Stimulated activated CD8-positive, alpha-beta memory T cell treated with anti-CD3 and anti-CD28 coated beads, Interleukin-4, amount 100 ng/mL, for 4 hours (primary cell): ENCODE measurements around the gene RELN.
"Not testable (repeated sequence)": the region's sequence is repeated elsewhere in the genome, so short reads cannot be mapped to it uniquely, and the experiment has no call there.

Experiments
- DNase-seq, 2 donors: peaks; one replicate each; pipeline ENCODE4 v3.0.0-alpha.2; 2020; ENCODE audit warnings: low read depth in 2 of 2, low spot score in 1 of 2

The RELN gene

DNA sequence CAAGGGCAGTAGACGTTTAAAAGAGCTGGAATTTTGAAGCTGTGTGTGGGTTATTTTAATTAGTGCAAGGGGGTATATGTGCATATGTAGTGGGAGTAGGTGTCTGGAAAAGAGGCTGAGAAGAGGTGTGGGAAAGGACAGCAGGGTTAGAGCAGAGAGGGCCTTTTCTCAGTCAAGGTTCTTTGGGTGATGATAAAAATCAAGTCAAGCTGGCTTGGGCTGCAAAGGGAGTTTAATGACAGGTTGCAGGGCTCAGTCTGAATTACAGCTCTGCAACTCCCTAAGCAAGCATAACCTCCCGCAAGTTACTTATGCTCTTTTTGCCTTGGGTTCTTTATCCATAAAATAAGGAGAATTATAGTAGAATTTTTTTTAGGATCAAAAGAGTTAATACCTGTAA is 83.5 kb downstream of the RELN start:
- DNase-seq: no peak

DNA sequence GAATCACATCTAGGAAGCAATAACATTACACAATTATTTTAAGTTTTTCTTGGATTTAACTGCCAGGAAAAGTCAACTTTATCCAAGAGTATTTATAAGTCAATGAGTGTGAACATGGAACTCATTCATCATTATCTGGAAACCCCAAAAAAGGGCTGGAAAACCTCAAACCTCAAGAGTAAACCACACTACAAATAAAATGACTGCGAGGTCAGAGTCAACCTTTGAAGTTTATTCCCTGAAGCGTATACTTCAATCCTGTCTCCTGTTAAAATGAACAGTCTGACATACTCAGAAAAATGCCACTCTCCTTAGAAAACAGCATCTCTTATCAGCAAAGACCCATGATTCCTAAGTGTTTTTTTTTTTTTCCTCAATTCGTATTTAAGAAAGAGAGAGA is 86.5 kb downstream of the RELN start:
- no peak for DNase-seq

GRCh38 chr7:103896826-103897225 is 92.6 kb downstream of the RELN start:
- DNase-seq: not testable (repeated sequence)

DNA sequence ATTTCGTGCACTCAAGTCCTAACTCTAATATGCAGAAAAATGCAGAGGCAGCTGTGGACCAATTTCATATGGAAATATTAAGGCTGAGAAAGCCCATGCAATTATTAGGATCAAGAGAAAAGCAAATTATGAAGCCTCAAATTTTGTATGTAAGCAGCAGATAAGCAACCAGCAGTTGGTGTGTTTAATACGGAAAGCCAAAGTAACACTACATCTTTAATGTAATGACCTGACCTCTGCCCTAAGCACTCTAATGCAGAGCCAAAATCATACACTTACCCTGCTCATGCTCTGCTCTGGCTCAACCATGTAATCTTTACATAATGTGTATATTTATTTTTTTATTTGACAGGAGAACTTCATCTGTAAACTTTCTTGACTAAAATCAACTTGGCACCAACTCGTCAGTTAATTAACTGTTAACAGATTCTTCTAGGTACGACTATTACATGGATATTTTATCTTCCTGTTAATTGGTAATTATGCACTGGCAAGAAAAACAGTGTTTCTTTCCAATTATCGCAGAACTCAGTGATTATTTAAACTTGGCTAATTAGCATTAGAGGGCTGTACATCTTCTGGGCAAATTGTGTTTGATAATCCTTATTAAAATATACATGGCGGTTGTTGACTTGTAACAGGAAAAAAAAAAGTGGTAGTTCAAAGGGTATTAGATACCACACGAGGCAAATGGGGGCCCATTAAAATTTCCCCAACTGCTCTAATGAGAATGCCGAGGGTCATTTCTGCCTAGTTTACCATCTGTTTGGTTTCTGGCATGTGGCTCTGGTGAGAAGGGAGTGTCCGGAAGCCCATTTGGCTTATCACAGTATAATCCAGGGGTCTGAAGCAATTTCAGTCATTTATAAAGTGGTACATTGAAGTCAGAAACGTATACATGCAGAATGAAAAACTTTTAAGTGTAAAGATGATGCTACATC is 94.5 kb downstream of the RELN start:
- DNase-seq: no peak

DNA sequence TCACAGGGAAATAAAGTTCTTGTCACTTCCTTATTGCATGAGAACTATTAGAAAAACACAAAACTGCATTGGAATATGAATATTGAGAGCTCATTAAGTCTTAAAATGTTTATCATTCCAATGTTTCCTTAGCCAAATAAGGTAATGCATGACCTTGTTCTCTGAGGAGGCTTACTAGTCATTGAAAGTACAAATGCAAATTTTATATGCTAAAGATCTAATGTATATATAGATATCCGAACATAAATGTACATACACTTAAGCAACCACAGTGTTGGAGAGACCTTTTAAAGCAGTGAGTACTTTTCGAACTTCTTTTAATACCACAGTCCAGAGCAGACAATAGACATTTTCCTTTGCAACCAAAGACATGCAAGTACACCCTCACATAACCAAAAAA is 96.1 kb downstream of the RELN start:
- no peak for DNase-seq

DNA sequence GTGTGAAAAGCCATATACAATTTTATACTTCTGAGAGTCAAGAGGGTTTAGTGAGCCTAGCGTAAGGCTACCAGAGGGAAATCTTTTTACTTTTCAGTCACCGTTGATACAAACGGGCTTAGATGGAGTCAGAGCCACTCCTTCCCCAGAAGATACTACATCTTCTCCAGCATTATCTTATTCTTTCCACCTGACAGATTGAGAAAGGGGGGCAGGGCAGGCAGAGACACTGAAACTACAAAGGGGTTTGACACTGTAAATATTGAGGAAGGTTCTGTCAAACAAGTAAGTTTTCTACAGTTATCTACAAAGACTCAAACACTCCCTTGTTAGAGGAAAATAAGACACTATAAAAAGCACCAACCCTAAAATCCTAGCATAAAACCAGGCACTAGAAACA is 100.0 kb downstream of the RELN start:
- no peak for DNase-seq

- no peak for DNase-seq
These were observed 100.8 kb downstream of the RELN start for GRCh38 chr7:103888603-103889153.

GRCh38 chr7:103887853-103888602 is 101.4 kb downstream of the RELN start:
- DNase-seq: no peak

DNA sequence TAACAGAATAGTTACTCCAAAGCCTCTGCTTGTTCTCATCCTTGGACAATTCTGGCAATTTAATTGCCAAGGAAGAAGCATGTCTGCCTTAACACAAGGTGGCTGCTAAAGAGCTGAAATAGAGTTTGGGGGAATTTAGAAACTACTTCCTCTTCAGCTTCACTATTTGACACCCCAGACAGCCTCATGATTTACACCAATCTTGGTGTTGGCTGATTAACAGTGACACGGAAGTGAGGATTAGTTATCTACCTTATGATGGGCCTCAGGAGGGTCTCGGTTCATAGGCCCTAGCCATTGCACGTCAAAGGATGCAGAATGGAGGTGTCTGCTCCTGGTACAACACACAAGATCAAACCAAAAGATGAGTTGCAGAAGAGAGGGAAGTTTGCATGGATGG is 102.4 kb downstream of the RELN start:
- no peak for DNase-seq

DNA sequence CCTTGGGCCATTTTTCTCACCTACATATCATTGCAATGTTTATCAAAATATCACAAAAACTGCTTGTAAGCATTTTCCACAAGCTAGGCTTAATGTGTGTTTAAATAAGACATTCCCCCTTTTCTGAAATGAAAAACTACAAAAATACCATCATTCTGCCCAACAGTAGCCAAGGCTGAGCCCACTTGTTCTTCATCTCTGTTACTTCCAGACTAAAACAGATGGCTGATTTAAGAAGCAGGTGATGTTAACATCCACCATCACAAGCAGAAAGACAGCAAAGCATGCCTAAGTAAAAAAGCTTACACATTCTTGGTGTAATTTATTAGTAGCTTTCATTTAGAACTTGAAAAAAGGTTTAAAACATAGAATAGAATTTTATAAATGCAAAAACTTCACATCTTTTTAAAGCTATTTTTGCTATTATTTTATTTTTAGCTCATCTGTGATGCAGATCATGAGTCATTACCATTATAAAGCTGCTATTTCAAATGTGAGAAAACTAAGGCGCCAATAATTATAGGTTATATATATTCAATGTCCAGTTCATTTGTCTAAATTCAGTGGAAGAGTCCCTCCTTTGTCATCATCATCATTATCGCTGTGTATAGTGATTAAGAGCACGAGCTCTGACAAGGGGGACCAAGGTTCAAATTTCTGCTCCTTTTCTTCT is 109.4 kb downstream of the RELN start:
- no peak for DNase-seq

DNA sequence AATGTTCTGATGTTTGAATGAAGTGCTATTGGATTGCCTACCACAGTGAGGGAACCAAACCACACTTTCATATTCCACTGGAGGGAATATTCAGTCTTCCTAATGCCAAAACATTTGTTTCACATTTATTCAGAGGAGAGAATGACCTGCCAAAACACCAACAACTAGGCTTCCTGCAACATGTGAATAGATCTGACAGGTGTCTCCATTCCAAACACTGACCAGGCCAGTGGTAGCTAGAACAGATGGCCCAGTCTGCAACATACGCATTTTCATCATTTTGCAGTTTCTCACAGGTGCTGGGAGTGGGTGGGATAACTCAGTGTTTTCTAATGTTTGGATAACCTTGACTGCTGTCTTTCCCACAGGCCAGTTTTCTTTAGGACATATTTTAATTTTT is 110.0 kb downstream of the RELN start:
- DNase-seq: no peak

DNA sequence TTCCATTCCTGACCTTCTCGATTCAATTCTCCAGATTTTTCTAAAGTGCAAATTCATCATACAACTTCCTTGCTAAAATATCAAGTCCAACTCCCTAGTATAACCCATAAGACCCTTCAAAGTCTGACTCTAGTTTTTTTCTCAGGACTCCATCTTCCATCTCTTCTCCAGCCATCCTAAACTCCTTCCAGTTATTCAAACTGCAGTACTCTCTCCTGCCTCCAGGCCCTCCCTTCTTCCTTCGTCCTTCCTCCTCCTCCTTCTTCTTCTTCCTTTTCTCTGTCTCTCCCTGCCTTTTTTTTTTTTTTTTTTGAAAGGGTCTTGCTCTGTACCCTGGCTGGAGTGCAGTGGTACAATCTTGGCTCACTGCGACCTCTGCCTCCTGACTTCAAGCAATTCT is 111.9 kb downstream of the RELN start:
- no peak for DNase-seq

- no peak for DNase-seq
These were observed 113.7 kb downstream of the RELN start for GRCh38 chr7:103875718-103876117.

DNA sequence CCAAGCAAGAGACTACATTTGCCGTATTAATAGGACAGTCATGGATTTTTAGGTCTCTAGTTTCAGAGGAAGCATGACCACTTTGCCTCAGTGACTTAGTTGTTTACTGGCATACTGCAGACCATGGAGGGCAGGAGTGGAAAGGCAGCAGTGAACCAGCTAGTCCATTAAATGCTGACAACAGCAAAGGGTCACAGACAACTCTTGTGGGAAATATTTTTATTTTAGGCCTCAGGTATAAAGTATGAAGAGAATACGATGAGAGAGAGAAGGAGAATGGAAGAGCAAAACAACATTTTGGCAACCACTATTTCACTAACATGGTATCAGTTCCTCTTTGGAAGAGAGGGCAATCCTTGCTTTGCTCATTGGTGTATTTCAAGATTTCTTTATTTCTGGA is 118.0 kb downstream of the RELN start:
- no peak for DNase-seq

- DNase-seq: no peak
These were observed 118.8 kb downstream of the RELN start for GRCh38 chr7:103870664-103871063.

DNA sequence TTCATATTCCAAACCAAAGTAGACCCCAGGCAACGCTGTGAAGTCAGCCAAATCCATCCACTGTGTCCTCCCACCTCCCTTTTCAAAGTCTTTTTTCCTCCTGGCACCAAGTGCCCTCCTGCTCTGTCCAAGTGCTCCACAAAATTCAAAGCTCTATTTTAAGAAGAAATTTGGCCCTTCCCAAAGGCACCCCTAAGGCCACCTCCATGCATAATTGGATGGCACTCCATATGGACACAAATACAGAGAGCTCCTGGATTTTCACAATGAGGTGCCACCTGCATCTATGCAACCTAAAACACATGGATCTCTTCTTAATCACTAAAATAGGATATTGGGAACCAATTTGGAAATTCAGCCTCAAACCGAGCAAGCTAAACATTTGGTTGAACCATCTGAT is 121.6 kb downstream of the RELN start:
- DNase-seq: no peak

DNA sequence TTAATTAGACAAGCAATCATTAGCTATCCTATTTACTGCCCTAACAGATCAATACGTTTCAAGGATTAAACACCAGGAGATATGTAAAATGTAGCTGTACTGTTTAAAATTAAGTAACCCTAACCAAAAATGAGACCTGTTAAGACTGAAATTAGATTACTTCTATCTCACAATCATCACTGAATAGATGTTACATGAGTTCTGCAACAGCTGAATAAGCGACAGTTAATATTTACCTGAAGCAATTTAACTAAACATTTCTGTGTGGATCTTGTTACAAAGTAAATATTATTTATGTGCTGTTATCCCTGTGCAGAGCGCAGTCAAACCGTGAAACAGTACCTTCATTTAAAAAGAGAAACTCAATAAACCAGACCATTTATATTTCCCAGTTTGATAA is 122.5 kb downstream of the RELN start:
- no peak for DNase-seq

DNA sequence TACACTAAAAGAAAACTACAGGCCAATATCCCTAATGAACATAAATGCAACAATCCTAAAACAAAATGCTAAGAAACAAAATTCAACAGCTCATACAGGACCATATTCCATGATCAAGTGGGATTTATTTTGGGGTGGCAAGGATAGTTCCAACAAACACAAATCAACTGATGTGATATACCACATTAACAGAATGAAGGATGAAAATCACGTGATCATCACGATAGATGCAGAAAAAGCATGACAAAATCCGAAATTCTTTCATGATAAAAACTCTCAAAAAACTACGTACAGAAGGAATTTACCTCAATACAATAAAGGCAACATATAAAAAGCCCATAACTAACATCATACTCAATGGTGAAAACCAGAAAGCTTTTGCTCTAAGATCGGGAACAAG is 124.0 kb downstream of the RELN start:
- no peak for DNase-seq

DNA sequence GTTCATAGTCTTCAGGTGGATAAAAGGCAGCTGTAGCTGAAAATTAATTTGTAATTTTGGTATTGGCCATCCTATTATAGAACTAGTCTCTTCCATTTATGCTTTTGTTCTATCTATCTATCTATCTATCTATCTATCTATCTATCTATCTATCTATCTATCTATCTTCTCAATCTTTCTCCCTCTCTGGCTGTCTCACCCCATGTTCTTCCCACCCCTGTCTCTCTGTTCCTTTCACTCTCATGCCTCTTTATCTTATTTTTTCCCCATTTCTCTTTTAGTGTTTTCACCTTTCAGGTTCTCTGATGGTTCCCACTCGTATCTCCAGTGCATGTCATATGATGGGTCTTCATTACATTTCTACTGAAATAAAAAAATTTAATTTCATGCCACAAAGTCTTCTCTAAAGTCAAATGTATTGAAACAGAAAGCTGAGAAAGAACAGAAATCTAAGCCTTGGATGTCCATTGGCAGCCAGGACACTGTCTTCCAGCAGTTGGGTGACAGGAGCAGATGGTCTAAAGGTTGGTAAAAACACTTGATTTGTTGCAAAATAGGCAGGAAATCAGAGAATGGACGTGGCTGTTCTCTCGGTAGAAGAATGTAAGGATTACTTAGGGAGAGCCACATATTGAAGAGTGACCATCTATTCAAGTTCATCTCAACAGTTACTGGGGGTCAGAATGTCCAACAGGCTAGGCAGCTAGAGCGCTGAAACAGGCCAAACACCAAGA is 127.0 kb downstream of the RELN start:
- DNase-seq: no peak

DNA sequence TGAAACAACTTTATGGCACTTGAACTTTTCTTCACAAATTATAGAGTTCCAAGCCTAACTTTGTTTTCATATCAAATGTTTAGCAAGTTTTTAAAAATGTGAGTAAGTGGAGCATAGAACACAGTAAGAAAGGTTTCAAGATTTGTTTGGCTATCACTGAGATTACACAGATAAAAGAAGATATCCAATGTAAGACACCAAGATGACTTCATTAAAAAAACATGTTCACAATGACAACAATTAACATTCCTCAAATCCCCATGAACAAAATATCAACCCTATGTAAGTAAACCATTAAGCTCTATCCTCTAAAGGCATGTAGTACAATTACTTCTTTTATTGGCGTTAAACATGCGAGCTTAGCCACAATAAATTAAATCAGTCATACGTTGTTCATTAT is 129.7 kb downstream of the RELN start:
- DNase-seq: no peak

GRCh38 chr7:103857435-103857834 is 132.0 kb downstream of the RELN start:
- no peak for DNase-seq
